ENCODE data around the gene HMCN2. TPM values are rescaled to one million over a fixed set of nuclear protein-coding genes. Genes with fewer than 3 reads are reported as not detected.

Gene HMCN2
- total RNA-seq, 4 donors from 2014 or later, result 24.8 to 61.7 (median 36.1) TPM

GRCh38 chr9:130414081-130414731 lies 148.6 kb downstream of the HMCN2 start:
- peaks cover 0 to 18% (median 0%) of the 10 kb centered on the region in 3 donors for H3K36me3 ChIP-seq
- H3K4me1 ChIP-seq, result peaks cover 0 to 29% (median 1%) of the 10 kb centered on the region in 4 donors
- no peaks in the 10 kb centered on the region for H3K9me3 ChIP-seq
- TF ChIP-seq CTCF (IDR thresholded peaks at IDR 0.05) (peak in 2 of 6 experiments; percentile 21 to 36), POLR2A (IDR thresholded peaks at IDR 0.05) (peak in 1 of 2 donors; percentile 17)
- H3K27me3 ChIP-seq, result no peaks in the 10 kb centered on the region
- H3K4me3 ChIP-seq, result no peak overlapping the region
- peak overlapping the region in 3 of 4 donors; percentile 61 to 65 (median 61) for H3K27ac ChIP-seq
- DNase-seq, result peak in 2 of 3 donors; percentile 75 to 81

DNA sequence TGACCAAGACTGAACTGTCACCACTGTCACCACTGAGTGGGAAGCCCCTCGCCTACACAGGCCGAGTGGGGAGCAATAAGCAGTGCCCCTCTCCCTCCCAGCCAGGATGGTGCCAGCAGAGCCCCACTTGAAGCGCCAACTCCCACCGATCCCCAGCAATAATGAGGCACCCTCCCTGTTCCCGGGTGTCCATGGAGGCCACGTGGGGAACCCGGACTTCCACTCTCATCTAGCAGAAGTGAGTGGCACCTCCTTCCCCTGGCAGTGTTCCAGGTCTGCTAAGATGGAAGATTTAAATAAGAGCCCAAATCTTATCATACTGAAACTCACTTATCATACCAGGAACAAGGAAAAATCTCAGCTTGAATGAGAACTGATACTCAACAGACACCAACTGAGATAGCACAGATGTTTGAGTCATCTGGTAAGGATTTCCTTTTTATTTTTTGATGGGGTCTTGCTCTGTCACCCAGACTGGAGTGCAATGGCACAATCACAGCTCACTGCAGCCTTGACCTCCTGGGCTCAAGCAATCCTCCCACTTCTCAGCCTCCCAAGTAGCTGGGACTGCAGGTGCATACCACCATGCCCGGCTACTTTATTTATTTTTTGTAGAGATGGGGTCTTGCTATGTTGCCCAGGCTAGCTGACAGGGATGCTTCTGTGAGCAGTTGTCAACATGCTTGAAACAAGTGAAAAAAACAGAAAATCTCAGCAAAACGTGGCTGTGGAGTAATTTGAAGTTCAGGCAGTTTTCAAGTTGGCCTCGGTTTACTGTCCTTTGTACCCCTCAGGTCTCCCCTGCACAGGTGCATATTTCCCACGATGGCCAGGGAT lies 149.6 kb downstream of the HMCN2 start:
- peaks cover 0 to 20% (median 0%) of the 10 kb centered on the region in 3 donors for H3K36me3 ChIP-seq
- no peaks in the 10 kb centered on the region for H3K27me3 ChIP-seq
- peak in 1 of 3 donors; percentile 57 for DNase-seq
- TF ChIP-seq POLR2A (IDR thresholded peaks at IDR 0.05), result no peak
- TF ChIP-seq CTCF (IDR thresholded peaks at IDR 0.05), result no peak
- H3K4me3 ChIP-seq, result no peak overlapping the region
- H3K27ac ChIP-seq, result peak overlapping the region in 3 of 4 donors; percentile 61 to 65 (median 61)
- H3K4me1 ChIP-seq, result peaks cover 0 to 26% (median 1%) of the 10 kb centered on the region in 4 donors
- H3K9me3 ChIP-seq, result no peaks in the 10 kb centered on the region

GRCh38 chr9:130417602-130418001 lies 152.0 kb downstream of the HMCN2 start:
- H3K4me1 ChIP-seq, result peaks cover 0 to 5% (median 0%) of the 10 kb centered on the region in 4 donors
- TF ChIP-seq POLR2A (IDR thresholded peaks at IDR 0.05) (no peak), CTCF (IDR thresholded peaks at IDR 0.05) (peak in 2 of 6 experiments; percentile 9 to 19)
- H3K9me3 ChIP-seq, result no peaks in the 10 kb centered on the region
- no peak overlapping the region for H3K4me3 ChIP-seq
- H3K36me3 ChIP-seq, result peaks cover 0 to 27% (median 0%) of the 10 kb centered on the region in 3 donors
- H3K27me3 ChIP-seq, result no peaks in the 10 kb centered on the region
- peak in 1 of 3 donors; percentile 52 for DNase-seq
- H3K27ac ChIP-seq, result no peak overlapping the region

DNA sequence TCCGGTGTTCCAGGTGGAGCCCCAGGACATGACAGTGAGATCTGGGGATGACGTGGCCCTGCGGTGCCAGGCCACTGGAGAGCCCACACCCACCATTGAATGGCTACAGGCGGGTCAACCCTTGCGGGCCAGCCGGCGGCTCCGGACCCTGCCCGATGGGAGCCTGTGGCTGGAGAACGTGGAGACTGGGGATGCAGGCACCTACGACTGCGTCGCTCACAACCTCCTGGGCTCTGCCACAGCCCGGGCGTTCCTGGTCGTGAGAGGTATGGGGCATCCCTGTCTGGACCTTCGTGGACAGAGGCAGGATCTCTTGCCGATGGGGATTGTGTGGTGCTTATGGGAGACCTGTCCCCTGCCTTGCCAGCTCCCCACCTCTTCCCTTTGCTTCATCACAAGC lies 153.2 kb downstream of the HMCN2 start:
- TF ChIP-seq CTCF (IDR thresholded peaks at IDR 0.05), result no peak
- no peaks in the 10 kb centered on the region for H3K27me3 ChIP-seq
- peaks cover 0 to 27% (median 0%) of the 10 kb centered on the region in 3 donors for H3K36me3 ChIP-seq
- H3K9me3 ChIP-seq, result no peaks in the 10 kb centered on the region
- DNase-seq, result no peak
- H3K4me1 ChIP-seq, result peaks cover 0 to 8% (median 0%) of the 10 kb centered on the region in 4 donors
- no peak overlapping the region for H3K27ac ChIP-seq
- H3K4me3 ChIP-seq, result no peak overlapping the region

DNA sequence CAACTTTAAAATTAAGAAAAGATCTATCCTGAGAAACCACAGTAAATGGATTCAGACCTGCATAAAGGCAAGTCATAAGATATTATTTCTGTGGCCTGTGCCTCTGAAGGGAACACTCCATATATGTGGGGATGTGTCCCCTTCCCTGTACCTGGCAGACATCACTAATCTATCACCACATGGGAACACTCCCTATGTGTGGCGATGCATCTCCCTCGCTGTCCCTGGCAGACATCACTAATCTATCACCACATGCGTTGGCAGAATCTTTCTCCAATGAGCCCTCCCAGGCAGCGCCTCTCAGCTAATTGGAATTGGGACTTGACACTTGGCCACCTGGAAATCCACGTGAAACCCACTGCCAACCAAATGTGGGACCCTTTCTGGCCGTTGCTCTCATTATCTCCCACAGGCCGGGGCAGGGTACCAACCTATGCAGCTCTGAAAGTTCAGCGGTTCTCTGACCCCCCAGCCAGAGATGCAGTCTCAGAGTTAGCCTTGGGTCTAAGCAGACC lies 154.0 kb downstream of the HMCN2 start:
- no peak for DNase-seq
- Histone ChIP-seq H3K27me3 (no peaks in the 10 kb centered on the region), H3K4me1 (peaks cover 0 to 8% (median 0%) of the 10 kb centered on the region in 4 donors), H3K4me3 (no peak overlapping the region), H3K36me3 (peaks cover 0 to 27% (median 0%) of the 10 kb centered on the region in 3 donors), H3K9me3 (no peaks in the 10 kb centered on the region), H3K27ac (no peak overlapping the region)
- TF ChIP-seq CTCF (IDR thresholded peaks at IDR 0.05) (no peak), POLR2A (IDR thresholded peaks at IDR 0.05) (no peak)
